H9 (cell line): ENCODE results near the gene YEATS4. TPM values are rescaled to one million over a fixed set of nuclear protein-coding genes. Genes with fewer than 3 reads are reported as not detected.

ENCODE experiments used
- DNase-seq: peaks from one replicate; pipeline ENCODE4 v3.0.0-alpha.2; 2017
- H2AFZ ChIP-seq: one replicate; pipeline ENCODE4 v1.6.1; 2013; ENCODE audit warnings: mild to moderate bottlenecking, low read length, control low read depth, moderate library complexity
- H2AK5ac ChIP-seq: 2 replicates; pipeline ENCODE4 v1.6.1; 2013; ENCODE audit warnings: low read length, control low read depth, mixed read lengths; ENCODE audit not compliant: insufficient read length
- H2BK120ac ChIP-seq: one replicate; pipeline ENCODE4 v1.6.1; 2013; ENCODE audit warnings: low read depth, mild to moderate bottlenecking, low read length, control low read depth, inconsistent platforms; ENCODE audit not compliant: poor library complexity, severe bottlenecking
- H2BK12ac ChIP-seq: 2 replicates; pipeline ENCODE4 v1.6.1; 2013; ENCODE audit warnings: low read length, control low read depth, mixed read lengths, low read depth; ENCODE audit not compliant: insufficient read length
- H2BK15ac ChIP-seq: 2 replicates; pipeline ENCODE4 v1.6.1; 2013; ENCODE audit warnings: low read depth, low read length, control low read depth
- H2BK20ac ChIP-seq: one replicate; pipeline ENCODE4 v1.6.1; 2013; ENCODE audit warnings: low read depth, mild to moderate bottlenecking, low read length, control low read depth, inconsistent platforms; ENCODE audit not compliant: poor library complexity, severe bottlenecking
- H2BK5ac ChIP-seq: 2 replicates; pipeline ENCODE4 v1.6.1; 2013; ENCODE audit warnings: low read length, control low read depth, mixed read lengths; ENCODE audit not compliant: insufficient read length
- H3K14ac ChIP-seq: 2 replicates; pipeline ENCODE4 v1.6.1; 2013; ENCODE audit warnings: low read length, control low read depth; ENCODE audit not compliant: insufficient read depth
- H3K18ac ChIP-seq: 2 replicates; pipeline ENCODE4 v1.6.1; 2013; ENCODE audit warnings: low read depth, mild to moderate bottlenecking, mixed read lengths, low read length, control low read depth; ENCODE audit not compliant: insufficient read length
- H3K23ac ChIP-seq: 2 replicates; pipeline ENCODE4 v1.6.1; 2013; ENCODE audit warnings: low read length, control low read depth, mixed read lengths, low read depth; ENCODE audit not compliant: insufficient read length
- H3K23me2 ChIP-seq: 2 replicates; pipeline ENCODE4 v1.6.1; 2013; ENCODE audit warnings: low read depth, mild to moderate bottlenecking, mixed read lengths, low read length, control low read depth; ENCODE audit not compliant: insufficient read length, poor library complexity, severe bottlenecking
- H3K27ac ChIP-seq: 2 replicates; pipeline ENCODE4 v1.5.1; 2013; ENCODE audit warnings: low read length, control low read depth, mixed read lengths, low read depth; ENCODE audit not compliant: insufficient read length
- H3K27me3 ChIP-seq: 2 replicates; pipeline ENCODE4 v1.6.1; 2013; ENCODE audit warnings: low read length, control low read depth, inconsistent platforms; ENCODE audit not compliant: insufficient read depth
- H3K4ac ChIP-seq: 2 replicates; pipeline ENCODE4 v1.6.1; 2013; ENCODE audit warnings: low read depth, mild to moderate bottlenecking, control low read depth, inconsistent platforms, low read length, moderate library complexity
- H3K4me1 ChIP-seq: 2 replicates; pipeline ENCODE4 v1.6.1; 2013; ENCODE audit warnings: low read length, control low read depth, inconsistent platforms; ENCODE audit not compliant: insufficient read depth
- H3K4me2 ChIP-seq: 2 replicates; pipeline ENCODE4 v1.6.1; 2013; ENCODE audit warnings: low read length, control low read depth, mixed read lengths; ENCODE audit not compliant: insufficient read length, insufficient read depth
- H3K56ac ChIP-seq: 2 replicates; pipeline ENCODE4 v1.6.1; 2013; ENCODE audit warnings: low read depth, mild to moderate bottlenecking, mixed read lengths, low read length, control low read depth; ENCODE audit not compliant: insufficient read length
- H3K79me1 ChIP-seq: 2 replicates; pipeline ENCODE4 v1.6.1; 2013; ENCODE audit warnings: low read depth, mild to moderate bottlenecking, moderate library complexity, low read length, control low read depth, inconsistent platforms; ENCODE audit not compliant: insufficient read depth, poor library complexity, severe bottlenecking
- H3K79me2 ChIP-seq: 2 replicates; pipeline ENCODE4 v1.6.1; 2013; ENCODE audit warnings: low read length, control low read depth, inconsistent platforms; ENCODE audit not compliant: insufficient read depth
- H3K9ac ChIP-seq: 2 replicates; pipeline ENCODE4 v1.6.1; 2013; ENCODE audit warnings: low read length, control low read depth, mixed read lengths; ENCODE audit not compliant: insufficient read length; ENCODE audit errors: extremely low read depth
- H3K9me3 ChIP-seq: one replicate; pipeline ENCODE4 v1.6.1; 2013; ENCODE audit warnings: low read depth, low read length, inconsistent platforms; ENCODE audit not compliant: control insufficient read depth
- H3T11ph ChIP-seq: one replicate; pipeline ENCODE4 v1.6.1; 2013; ENCODE audit warnings: mild to moderate bottlenecking, low read length, control low read depth, inconsistent platforms
- H4K20me1 ChIP-seq: one replicate; pipeline ENCODE4 v1.6.1; 2013; ENCODE audit not compliant: control insufficient read depth, insufficient read length, insufficient read depth
- H4K5ac ChIP-seq: 2 replicates; pipeline ENCODE4 v1.6.1; 2013; ENCODE audit warnings: low read depth, mild to moderate bottlenecking, mixed read lengths, low read length, control low read depth; ENCODE audit not compliant: insufficient read length
- H4K8ac ChIP-seq: replicated peaks from 2 replicates; pipeline ENCODE4 v1.6.1; 2013; ENCODE audit warnings: low read length, control low read depth, mixed read lengths, low read depth; ENCODE audit not compliant: insufficient read length
- H4K91ac ChIP-seq: 2 replicates; pipeline ENCODE4 v1.6.1; 2013; ENCODE audit warnings: low read depth, mild to moderate bottlenecking, moderate library complexity, mixed read lengths, low read length, control low read depth; ENCODE audit not compliant: insufficient read length
- H3K27ac Mint-ChIP-seq, 3 experiments: 2 replicates in 2 of 3; 3 replicates in 1 of 3; pipeline ENCODE4 v1.8.0; 2020 to 2021; ENCODE audit warnings: mixed read lengths in 3 of 3, mild to moderate bottlenecking in 1 of 3, moderate library complexity in 1 of 3
- H3K27me3 Mint-ChIP-seq: 2 replicates; pipeline ENCODE4 v1.8.0; 2021; ENCODE audit warnings: low read depth, mild to moderate bottlenecking, moderate library complexity, mixed read lengths
- H3K36me3 Mint-ChIP-seq, 3 experiments: 2 replicates in 2 of 3; 3 replicates in 1 of 3; pipeline ENCODE4 v1.8.0; 2020 to 2021; ENCODE audit warnings: low read depth in 3 of 3, mixed read lengths in 3 of 3; ENCODE audit not compliant: insufficient read depth in 1 of 3
- H3K4me1 Mint-ChIP-seq, 2 experiments: 2 replicates each; pipeline ENCODE4 v1.8.0; 2020; ENCODE audit warnings: mixed read lengths in 2 of 2
- H3K4me3 Mint-ChIP-seq, 2 experiments: 2 replicates in 1 of 2; 3 replicates in 1 of 2; pipeline ENCODE4 v1.8.0; 2020 to 2021; ENCODE audit warnings: mild to moderate bottlenecking in 2 of 2, mixed read lengths in 2 of 2, moderate library complexity in 1 of 2
- H3K9me3 Mint-ChIP-seq, 2 experiments: 2 replicates in 1 of 2; 3 replicates in 1 of 2; pipeline ENCODE4 v1.8.0; 2020; ENCODE audit warnings: mild to moderate bottlenecking in 2 of 2, mixed read lengths in 2 of 2, moderate library complexity in 1 of 2
- CTCF ChIP-seq: fragments of 200-600 bp; sonication (generic); conservative IDR thresholded peaks from 3 replicates; pipeline ENCODE4 v1.8.0; 2021; ENCODE audit warnings: antibody characterized with exemption, mild to moderate bottlenecking
- WGBS: extraction: QIAGEN DNeasy Blood & Tissue Kit; methylation state at CpG from one replicate; pipeline ENCODE4 v1.1.7; 2013; ENCODE audit warnings: missing lambda C conversion rate, low lambda C conversion rate, mixed read lengths; ENCODE audit not compliant: insufficient read length; ENCODE audit errors: extremely low coverage; 5-methylcytosine and 5-hydroxymethylcytosine counted together
- total RNA-seq: library from RNA; stranded (reverse); gene quantifications from 2 replicates; pipeline ENCODE4 v1.2.1, GENCODE V29; 2021

The YEATS4 gene
- total RNA-seq, 1 experiment from 2014 or later, result 35.6 TPM

GRCh38 chr12:69351462-69352236 is 7.9 kb upstream of the YEATS4 start:
- Histone ChIP-seq H2AK5ac (no peak overlapping the region), H3K4me2 (no peak overlapping the region), H2BK15ac (no peak overlapping the region), H3K27ac (no peak overlapping the region), H3K4ac (no peak overlapping the region), H3T11ph (no peak overlapping the region), H2BK5ac (no peak overlapping the region), H4K20me1 (no peaks in the 10 kb centered on the region), H3K9me3 (no peaks in the 10 kb centered on the region), H3K4me1 (no peaks in the 10 kb centered on the region), H3K79me2 (no peaks in the 10 kb centered on the region), H3K23ac (no peak overlapping the region), H3K27me3 (no peaks in the 10 kb centered on the region), H3K56ac (no peak overlapping the region), H2BK120ac (no peak overlapping the region), H3K14ac (no peak overlapping the region), H4K5ac (no peak overlapping the region), H2AFZ (no peak overlapping the region), H3K18ac (no peak overlapping the region), H2BK12ac (no peak overlapping the region), H3K23me2 (no peaks in the 10 kb centered on the region), H2BK20ac (no peak overlapping the region), H3K9ac (no peak overlapping the region), H4K91ac (no peak overlapping the region), H3K79me1 (no peaks in the 10 kb centered on the region), H4K8ac (no peak overlapping the region)
- WGBS, result no CpG with 5 or more reads among the region's 2 CpGs
- no peak overlapping the region for H3K4me3 Mint-ChIP-seq
- no peak for DNase-seq
- no peaks in the 10 kb centered on the region for H3K27me3 Mint-ChIP-seq
- peaks cover 9% of the 10 kb centered on the region in 2 experiments for H3K4me1 Mint-ChIP-seq
- H3K27ac Mint-ChIP-seq, result no peak overlapping the region
- no peaks in the 10 kb centered on the region for H3K9me3 Mint-ChIP-seq
- no peak for TF ChIP-seq CTCF
- no peaks in the 10 kb centered on the region for H3K36me3 Mint-ChIP-seq
